Measurements from ENCODE around the gene STPG3.

GRCh38 chr9:137247916-137248175, 3.2 kb upstream of the STPG3 start:
- TF ChIP-seq, protein P1, sequence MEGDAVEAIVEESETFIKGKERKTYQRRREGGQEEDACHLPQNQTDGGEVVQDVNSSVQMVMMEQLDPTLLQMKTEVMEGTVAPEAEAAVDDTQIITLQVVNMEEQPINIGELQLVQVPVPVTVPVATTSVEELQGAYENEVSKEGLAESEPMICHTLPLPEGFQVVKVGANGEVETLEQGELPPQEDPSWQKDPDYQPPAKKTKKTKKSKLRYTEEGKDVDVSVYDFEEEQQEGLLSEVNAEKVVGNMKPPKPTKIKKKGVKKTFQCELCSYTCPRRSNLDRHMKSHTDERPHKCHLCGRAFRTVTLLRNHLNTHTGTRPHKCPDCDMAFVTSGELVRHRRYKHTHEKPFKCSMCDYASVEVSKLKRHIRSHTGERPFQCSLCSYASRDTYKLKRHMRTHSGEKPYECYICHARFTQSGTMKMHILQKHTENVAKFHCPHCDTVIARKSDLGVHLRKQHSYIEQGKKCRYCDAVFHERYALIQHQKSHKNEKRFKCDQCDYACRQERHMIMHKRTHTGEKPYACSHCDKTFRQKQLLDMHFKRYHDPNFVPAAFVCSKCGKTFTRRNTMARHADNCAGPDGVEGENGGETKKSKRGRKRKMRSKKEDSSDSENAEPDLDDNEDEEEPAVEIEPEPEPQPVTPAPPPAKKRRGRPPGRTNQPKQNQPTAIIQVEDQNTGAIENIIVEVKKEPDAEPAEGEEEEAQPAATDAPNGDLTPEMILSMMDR (IDR thresholded peaks at IDR 0.05), result no peak
- no peak for TF ChIP-seq POLR2AphosphoS5 (IDR thresholded peaks at IDR 0.05)
- no peak for TF ChIP-seq POLR2A (IDR thresholded peaks at IDR 0.05; ENCODE audit: low read depth)
